Breast epithelium (tissue), 3 donors: ENCODE results near the gene OPTN.

Experiments used
- CTCF ChIP-seq, 3 donors: fragments of 450-650 bp; IDR thresholded peaks; one replicate each; pipeline ENCODE4 v1.5.1; 2016 to 2017; ENCODE audit warnings: antibody characterized with exemption in 3 of 3, mild to moderate bottlenecking in 3 of 3, moderate library complexity in 3 of 3
- POLR2A ChIP-seq: fragments of 450-650 bp; IDR thresholded peaks from one replicate; pipeline ENCODE4 v1.6.1; 2016; ENCODE audit warnings: antibody characterized with exemption, mild to moderate bottlenecking, moderate library complexity

GRCh38 chr10:13074563-13075451, 25.2 kb upstream of the OPTN start:
- TF ChIP-seq CTCF (IDR thresholded peaks at IDR 0.05) (peak; percentile 17 to 64 (median 59)), POLR2A (no peak)
